ENCODE results near the gene EIF5.

DNA sequence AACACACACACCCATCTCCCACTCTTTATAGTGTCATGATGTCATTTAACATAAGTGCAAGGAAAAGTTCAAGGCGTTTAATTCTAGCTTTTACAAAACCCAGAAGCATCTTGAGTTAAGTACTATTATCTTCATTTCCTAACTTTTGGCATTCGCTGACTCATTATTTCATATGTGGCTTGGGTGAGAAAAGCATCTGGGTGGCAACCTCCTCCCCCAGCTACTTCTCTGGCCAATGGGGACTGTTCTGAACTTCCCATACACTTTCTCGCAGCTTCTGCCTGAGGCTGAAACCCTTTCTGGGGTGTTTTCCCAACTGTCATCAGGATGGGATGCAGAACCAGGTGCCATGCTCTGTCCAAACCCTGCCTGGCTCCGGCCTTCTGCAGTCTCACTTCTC is 48.3 kb downstream of the EIF5 start:
- TF ChIP-seq CTCF (conservative IDR thresholded peaks at IDR 0.05 in 1 of 2, IDR thresholded peaks at IDR 0.05 in 1 of 2; ENCODE audit: extremely low read depth in 1 of 2, insufficient read depth in 1 of 2, low read depth in 1 of 2, low read length in 2 of 2) = no peak
- no peak for TF ChIP-seq EZH2 (IDR thresholded peaks at IDR 0.05; ENCODE audit: borderline replicate concordance, low read length)

Data from mammary epithelial cell (primary cell).